Stimulated activated naive CD8-positive, alpha-beta T cell treated with anti-CD3 and anti-CD28 coated beads, Interleukin-15, Interleukin-2, amounts not matched to agents 100 ng/mL and 50 ng/mL, for 24 hours (primary cell): ENCODE results near the gene GPRC5D.

Experiments used
- H3K27ac Mint-ChIP-seq: one replicate; pipeline ENCODE4 v1.8.0; 2021; ENCODE audit warnings: mild to moderate bottlenecking, mixed read lengths
- H3K27me3 Mint-ChIP-seq: one replicate; pipeline ENCODE4 v1.8.0; 2021; ENCODE audit warnings: mixed read lengths
- H3K36me3 Mint-ChIP-seq: one replicate; pipeline ENCODE4 v1.8.0; 2021; ENCODE audit warnings: low read depth, mixed read lengths
- H3K4me1 Mint-ChIP-seq: one replicate; pipeline ENCODE4 v1.8.0; 2021; ENCODE audit warnings: low read depth, mixed read lengths
- H3K4me3 Mint-ChIP-seq: one replicate; pipeline ENCODE4 v1.8.0; 2021; ENCODE audit warnings: mild to moderate bottlenecking, mixed read lengths
- H3K9me3 Mint-ChIP-seq: one replicate; pipeline ENCODE4 v1.8.0; 2021; ENCODE audit warnings: mixed read lengths

Gene GPRC5D

DNA sequence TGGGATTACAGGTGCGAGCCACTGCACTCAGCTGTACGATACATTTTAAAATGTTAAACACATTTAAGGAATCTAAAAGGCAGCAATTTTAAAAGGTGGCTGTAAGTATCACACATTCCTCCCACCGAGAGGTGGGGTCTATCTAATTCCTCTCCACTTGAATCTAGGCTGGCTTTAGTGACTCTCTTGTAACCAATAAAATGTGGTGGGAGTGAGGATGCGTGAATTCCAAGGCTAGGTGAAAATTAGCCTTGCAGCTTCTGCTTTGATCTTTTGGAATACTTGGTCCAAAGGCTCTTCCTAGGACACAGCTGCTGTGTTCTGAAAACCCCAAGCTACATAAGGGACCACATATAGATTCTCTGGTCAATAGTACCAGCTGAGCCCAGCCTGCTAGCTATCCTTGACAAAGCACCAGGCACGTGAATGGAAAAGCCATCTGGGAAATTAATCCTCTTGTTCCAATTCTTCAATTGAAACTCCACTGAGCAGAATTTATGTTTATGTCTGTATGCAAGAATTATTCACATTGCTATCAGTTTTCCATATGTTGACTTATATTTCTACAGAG, 8.8 kb upstream of the GPRC5D start:
- H3K36me3 Mint-ChIP-seq = no peaks in the 10 kb centered on the region
- peaks cover 5% of the 10 kb centered on the region for H3K4me1 Mint-ChIP-seq
- no peak overlapping the region for H3K4me3 Mint-ChIP-seq
- H3K27ac Mint-ChIP-seq = no peak overlapping the region
- peaks cover 4% of the 10 kb centered on the region for H3K27me3 Mint-ChIP-seq
- no peaks in the 10 kb centered on the region for H3K9me3 Mint-ChIP-seq

DNA sequence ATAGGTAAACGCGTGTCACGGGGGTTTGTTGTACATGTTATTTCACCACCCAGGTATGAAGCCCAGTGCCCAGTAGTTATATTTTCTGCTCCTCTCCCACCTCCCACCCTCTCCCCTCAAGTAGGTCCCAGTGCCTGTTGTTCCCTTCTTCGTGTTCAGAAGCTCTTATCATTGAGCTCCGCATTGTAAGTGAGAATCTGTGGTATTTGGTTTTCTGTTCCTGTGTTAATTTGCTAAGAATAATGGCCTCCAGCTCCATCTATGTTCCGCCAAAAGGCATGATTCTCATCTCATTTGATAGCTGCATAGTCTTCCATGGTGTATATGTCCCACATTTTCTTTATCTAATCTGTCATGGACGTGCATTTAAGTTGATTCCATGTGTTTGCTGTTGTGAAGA, 6.9 kb upstream of the GPRC5D start:
- no peak overlapping the region for H3K27ac Mint-ChIP-seq
- H3K4me1 Mint-ChIP-seq = no peaks in the 10 kb centered on the region
- no peaks in the 10 kb centered on the region for H3K9me3 Mint-ChIP-seq
- H3K36me3 Mint-ChIP-seq = no peaks in the 10 kb centered on the region
- no peak overlapping the region for H3K4me3 Mint-ChIP-seq
- H3K27me3 Mint-ChIP-seq = peaks cover 4% of the 10 kb centered on the region

DNA sequence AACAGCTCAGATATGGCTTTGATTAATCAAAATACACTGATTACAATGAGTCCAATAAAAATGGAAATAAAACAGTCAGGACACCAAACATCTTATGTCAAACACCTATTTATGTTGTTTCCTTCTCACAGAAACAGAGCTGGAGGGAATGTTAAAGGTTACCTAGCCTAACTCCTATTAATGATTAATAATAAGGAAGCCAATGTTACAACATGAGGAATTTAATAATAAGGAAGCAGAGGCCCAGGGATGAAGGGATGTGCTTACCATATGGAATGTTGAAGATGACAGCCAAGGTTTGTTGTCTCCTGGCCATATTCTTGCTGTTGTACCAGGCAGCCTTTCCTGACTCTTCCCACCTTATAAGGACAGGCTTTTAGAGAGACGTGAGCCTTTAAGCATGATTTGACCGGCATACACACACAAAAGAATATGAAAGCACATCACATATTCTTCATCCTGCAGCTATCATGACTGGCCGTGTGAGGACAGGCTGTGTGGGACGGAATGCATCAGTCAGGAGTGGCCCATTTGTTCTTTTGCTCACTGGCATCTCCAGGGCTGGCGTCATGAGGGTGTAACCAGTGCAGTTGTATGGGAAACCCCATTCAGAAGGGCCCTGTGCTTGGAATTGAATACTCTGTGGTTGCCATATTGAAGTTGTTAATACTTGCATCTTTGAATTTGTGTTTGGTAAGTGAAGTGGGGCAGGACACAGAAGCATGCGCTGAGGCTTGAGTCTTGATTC, 3.1 kb upstream of the GPRC5D start:
- Mint-ChIP-seq H3K27me3 (peaks cover 7% of the 10 kb centered on the region), H3K27ac (no peak overlapping the region), H3K36me3 (no peaks in the 10 kb centered on the region), H3K9me3 (no peaks in the 10 kb centered on the region), H3K4me3 (no peak overlapping the region), H3K4me1 (no peaks in the 10 kb centered on the region)

DNA sequence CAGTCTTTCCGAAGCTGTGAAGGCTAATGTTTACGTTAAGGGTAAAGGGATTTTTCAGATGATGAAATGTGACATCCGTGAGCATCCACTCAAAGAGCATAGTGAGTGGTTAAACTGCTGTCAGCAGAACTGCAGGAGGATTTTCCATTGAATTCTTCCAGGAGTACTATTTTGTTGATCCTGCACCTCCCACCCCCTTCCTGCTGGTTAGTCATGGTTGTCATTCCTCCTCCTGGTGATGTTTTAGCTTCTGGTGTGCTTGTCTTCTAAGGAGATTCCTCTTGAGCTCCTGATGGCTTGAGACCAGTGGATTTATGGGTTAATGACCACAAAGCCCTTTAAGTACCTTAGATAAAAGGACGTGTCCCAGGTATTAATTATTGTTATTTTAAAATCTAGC, 2.4 kb upstream of the GPRC5D start:
- Mint-ChIP-seq H3K4me1 (no peaks in the 10 kb centered on the region), H3K27ac (no peak overlapping the region), H3K9me3 (no peaks in the 10 kb centered on the region), H3K4me3 (no peak overlapping the region), H3K36me3 (no peaks in the 10 kb centered on the region), H3K27me3 (peaks cover 9% of the 10 kb centered on the region)

DNA sequence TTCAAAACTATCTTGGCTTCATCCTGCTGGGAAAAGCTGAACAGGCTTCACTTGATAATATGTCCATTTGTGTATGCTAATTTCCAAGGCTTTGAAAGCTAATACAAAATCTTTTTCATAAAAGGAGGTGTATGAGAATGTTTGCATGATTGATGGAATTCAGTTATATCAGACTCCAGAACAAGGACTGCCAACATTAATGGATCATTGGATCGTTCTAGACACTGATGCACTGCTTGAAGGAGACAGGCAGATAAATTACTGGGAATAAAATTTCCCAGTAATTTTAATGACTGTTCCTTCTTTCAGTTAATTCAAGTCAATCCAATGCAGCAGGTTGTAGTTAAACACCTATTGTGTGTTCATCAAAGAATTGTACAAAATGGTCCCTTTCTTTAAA, 466 bp downstream of the GPRC5D start:
- Mint-ChIP-seq H3K27ac (no peak overlapping the region), H3K27me3 (peaks cover 6% of the 10 kb centered on the region), H3K9me3 (no peaks in the 10 kb centered on the region), H3K4me1 (peaks cover 7% of the 10 kb centered on the region), H3K4me3 (no peak overlapping the region), H3K36me3 (no peaks in the 10 kb centered on the region)

DNA sequence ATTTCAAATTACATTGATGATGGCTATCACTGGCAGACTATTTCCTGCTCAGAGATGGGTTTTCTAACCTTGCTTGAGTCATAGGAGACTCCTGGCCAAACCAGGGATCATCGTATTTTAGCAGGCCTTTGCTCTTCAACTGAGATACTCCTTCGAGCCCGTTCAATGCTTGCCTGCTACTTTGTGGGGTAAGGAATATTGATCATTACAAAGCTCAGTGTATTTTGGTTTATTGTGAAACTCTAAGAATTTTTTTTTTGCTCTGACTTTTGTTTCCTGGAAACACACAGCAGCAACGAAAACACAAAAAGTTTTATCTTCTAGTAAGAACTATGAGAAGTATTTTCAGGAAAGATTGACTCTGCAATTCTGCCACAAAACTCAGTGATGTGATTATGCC, 4.1 kb downstream of the GPRC5D start:
- H3K9me3 Mint-ChIP-seq = no peaks in the 10 kb centered on the region
- H3K4me1 Mint-ChIP-seq = peaks cover 7% of the 10 kb centered on the region
- no peak overlapping the region for H3K4me3 Mint-ChIP-seq
- H3K27me3 Mint-ChIP-seq = peaks cover 6% of the 10 kb centered on the region
- H3K36me3 Mint-ChIP-seq = no peaks in the 10 kb centered on the region
- H3K27ac Mint-ChIP-seq = no peak overlapping the region

DNA sequence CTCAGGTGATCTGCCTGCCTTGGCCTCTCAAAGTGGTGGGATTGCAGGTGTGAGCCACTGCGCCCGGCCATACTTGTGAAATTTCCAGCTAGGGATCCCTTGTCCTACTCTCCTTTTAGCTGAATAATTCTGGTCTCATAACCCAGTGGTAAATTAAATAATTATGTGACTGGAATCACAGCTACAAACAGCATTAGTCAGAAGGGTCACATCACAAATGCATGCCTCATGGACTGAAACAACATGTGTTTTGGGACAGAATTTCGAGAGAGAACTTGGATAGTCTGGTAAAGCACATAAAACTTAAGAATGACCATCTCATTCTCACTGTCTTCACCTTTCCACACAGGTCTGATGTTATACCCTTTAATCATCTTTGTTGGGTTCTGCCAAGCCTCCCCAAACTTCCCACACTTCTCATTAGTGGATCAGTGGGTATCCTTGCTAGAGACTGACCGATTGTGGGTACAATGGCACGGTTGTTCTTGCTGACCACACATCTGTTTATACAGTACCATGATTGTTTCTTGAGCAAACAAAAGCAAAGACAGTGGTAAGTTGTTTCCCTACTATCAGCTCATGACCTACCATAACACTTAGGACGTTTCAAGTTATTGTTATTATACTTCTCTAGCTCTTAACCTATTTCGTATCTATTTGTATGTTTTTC, 5.1 kb downstream of the GPRC5D start:
- no peak overlapping the region for H3K4me3 Mint-ChIP-seq

DNA sequence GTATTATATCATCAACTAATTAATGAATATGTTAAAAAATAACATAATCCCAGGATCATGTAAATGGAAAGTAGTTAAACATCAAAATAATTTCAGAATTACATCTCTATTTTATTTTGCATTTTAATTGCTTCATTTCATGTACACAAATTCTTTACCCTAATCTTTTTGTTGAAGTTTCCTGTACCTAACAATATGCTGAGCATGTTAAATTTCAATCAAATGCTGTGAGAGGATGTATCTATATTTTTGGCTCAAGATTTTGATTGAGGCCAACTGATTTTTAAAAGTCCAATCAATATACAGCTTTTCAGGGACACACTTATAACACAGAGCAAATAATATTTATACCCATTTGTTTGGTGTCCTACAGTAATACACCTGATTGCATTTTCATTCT, 6.4 kb downstream of the GPRC5D start:
- H3K27ac Mint-ChIP-seq = no peak overlapping the region
- peaks cover 7% of the 10 kb centered on the region for H3K4me1 Mint-ChIP-seq
- peaks cover 6% of the 10 kb centered on the region for H3K27me3 Mint-ChIP-seq
- H3K36me3 Mint-ChIP-seq = no peaks in the 10 kb centered on the region
- H3K4me3 Mint-ChIP-seq = no peak overlapping the region
- no peaks in the 10 kb centered on the region for H3K9me3 Mint-ChIP-seq

More for the DNA sequence above, 5.1 kb downstream of the GPRC5D start:
- Mint-ChIP-seq H3K9me3 (no peaks in the 10 kb centered on the region), H3K27ac (no peak overlapping the region), H3K4me1 (peaks cover 7% of the 10 kb centered on the region), H3K27me3 (peaks cover 6% of the 10 kb centered on the region), H3K36me3 (no peaks in the 10 kb centered on the region)

DNA sequence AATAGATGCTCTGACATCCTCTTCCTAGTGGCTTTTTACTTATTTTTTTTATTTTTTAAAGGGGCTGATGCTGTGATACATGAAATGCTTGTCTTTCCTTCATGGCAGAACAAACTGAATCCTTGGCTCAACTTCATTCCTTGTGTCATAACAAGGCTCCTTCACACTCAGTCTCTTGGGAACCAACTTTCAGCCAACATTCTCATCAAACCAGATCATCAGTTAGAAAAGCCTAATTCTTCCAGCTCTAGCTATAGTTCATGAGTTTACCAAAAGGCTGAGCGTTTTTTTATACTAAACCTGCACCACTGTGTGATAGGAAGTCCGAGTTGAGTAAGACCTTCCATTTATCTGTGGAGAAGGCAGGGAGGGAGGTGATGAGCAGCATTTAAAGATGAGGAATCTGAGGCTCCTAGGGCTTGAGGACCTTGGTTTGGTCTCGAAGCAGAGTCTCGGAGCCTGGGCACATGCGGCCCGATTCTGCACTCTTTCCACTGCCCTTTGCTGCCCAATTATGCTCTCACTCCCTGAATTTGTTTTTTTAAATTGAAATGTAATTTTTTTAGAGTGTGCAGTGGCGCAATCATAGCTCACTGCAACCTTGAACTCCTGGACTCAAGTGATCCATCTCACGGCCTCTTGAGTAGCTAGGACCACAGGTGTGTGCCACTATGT, 8.2 kb downstream of the GPRC5D start:
- Mint-ChIP-seq H3K9me3 (no peaks in the 10 kb centered on the region), H3K4me3 (no peak overlapping the region), H3K27me3 (peaks cover 2% of the 10 kb centered on the region), H3K36me3 (no peaks in the 10 kb centered on the region), H3K4me1 (peaks cover 7% of the 10 kb centered on the region), H3K27ac (no peak overlapping the region)

DNA sequence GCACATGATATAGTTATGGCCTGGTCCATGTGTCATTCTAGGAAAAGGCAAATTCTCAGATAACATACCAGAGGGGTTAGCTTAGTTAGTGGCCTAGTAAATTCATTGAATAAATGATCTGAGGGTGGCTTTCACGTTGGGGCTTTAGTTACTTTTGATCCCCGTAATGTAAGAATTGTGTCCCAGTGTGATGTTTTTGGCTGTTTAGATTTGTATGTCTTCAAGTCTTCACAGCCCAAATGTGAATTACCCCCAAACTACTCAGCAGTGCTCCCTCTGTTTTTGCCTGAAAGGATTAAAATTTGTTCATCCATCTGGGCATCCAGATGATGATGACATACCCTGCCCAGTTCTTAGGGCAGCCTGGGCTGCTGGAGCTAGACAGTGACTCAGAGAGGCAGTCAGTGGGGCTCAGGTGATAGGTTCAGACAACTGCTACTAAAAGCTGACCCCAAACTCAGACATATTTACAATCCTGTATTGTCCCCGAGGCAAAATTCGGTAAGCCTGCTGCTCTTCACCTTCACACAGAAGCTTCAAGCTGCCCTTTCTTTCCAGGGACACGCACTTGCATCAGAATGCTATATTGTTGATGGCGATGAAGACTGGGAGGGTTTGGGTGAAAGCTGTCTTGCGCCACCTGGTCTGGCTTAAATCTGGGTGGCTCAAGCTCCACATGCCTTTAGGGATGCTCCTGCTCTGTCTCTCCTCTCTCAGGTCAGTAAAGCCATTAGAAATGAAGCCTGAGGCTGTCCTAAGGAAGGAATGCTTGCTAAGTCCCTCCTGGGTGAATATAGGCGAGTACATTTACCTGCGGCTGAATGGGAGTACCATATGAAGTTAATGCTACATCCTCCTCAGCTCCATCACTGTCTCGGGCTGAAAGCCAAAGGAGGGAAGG, 10.3 kb downstream of the GPRC5D start:
- Mint-ChIP-seq H3K9me3 (no peaks in the 10 kb centered on the region), H3K27me3 (peaks cover 6% of the 10 kb centered on the region), H3K4me1 (no peaks in the 10 kb centered on the region), H3K36me3 (no peaks in the 10 kb centered on the region), H3K27ac (no peak overlapping the region), H3K4me3 (no peak overlapping the region)

DNA sequence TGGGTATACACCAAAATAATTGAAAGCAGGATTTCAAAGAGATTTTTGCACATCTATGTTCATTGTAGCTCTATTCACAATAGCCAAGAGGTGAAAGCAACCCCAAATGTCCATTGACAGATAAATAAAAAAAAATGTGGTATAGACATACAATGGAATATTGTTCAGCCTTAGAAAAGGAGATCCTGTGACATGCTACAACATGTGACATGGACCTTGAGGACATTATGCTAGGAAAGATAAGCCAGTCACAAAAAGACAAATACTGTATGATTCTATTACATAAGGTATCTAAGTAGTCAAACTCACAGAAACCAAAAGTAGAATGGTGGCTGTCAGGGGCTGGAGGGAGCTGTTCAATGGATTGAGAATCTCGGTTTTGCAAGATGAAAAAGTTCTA, 12.1 kb downstream of the GPRC5D start:
- no peaks in the 10 kb centered on the region for H3K4me1 Mint-ChIP-seq
- H3K27me3 Mint-ChIP-seq = peaks cover 5% of the 10 kb centered on the region
- H3K9me3 Mint-ChIP-seq = no peaks in the 10 kb centered on the region
- H3K4me3 Mint-ChIP-seq = no peak overlapping the region
- H3K27ac Mint-ChIP-seq = no peak overlapping the region
- H3K36me3 Mint-ChIP-seq = no peaks in the 10 kb centered on the region

DNA sequence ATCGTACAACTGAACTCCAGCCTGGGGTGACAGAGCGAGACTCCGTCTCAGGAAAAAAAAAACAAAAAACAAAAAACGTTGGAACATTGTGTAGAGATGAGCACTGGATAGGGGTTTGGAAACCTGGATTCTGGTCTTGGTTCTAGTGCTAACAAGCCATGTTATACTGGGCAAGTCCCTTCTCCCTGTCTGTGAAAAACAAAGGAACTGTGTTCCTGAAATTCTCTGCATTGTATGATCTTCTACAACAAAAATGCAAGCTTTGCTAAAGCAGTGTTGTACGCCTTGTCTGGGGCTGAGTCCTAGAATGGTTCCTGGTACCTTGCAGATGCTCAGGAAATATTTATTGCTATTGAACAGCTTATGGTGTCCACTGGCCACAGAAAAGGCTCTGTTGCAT, 13.4 kb downstream of the GPRC5D start:
- Mint-ChIP-seq H3K27ac (no peak overlapping the region), H3K4me1 (no peaks in the 10 kb centered on the region), H3K27me3 (peaks cover 4% of the 10 kb centered on the region), H3K9me3 (no peaks in the 10 kb centered on the region), H3K4me3 (no peak overlapping the region), H3K36me3 (no peaks in the 10 kb centered on the region)

DNA sequence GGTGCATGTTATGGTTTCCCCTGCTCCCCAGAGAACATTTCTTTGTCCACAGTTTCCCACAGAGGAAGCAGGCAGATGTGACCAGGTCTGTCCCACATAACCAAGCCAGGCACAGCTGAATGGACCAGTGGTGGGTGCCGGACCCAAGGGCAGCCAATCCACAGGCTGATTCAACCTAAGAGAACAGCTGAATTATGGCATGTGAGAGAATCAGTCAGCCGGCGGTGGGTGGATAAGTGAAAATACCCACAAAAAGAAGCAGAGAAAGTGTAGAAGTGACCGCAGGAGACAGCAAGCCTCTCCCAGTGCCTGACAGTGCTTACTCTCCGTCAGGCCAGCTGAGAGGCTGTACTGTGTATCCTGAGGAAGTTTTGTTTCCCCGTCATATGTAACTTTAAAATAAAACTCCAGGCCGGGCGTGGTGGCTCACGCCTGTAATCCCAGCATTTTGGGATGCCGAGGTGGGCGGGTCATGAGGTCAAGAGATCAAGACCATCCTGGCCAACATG, 14.9 kb downstream of the GPRC5D start:
- H3K36me3 Mint-ChIP-seq = no peaks in the 10 kb centered on the region
- H3K4me3 Mint-ChIP-seq = no peak overlapping the region
- no peak overlapping the region for H3K27ac Mint-ChIP-seq
- peaks cover 4% of the 10 kb centered on the region for H3K27me3 Mint-ChIP-seq
- H3K9me3 Mint-ChIP-seq = no peaks in the 10 kb centered on the region
- H3K4me1 Mint-ChIP-seq = no peaks in the 10 kb centered on the region

DNA sequence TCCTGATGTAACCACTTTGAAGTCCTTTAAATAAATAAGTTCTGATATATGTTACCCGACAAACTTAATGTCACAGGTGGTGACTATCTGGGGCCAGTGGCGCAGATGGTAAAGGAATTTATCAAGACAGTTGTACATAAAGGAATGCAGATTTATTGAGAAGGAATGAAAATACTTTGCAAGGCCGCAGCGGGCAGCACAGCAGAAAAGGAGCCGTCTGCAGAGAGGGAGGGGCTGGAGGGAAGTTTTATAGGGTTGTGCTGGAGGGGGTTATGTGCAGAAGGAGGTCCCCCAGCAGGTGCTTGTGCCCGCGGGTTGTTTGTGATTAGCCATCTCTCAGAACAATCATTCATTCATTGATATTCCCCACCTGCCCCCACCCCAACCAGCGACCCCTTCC, 17.4 kb downstream of the GPRC5D start:
- no peak overlapping the region for H3K4me3 Mint-ChIP-seq
- H3K36me3 Mint-ChIP-seq = no peaks in the 10 kb centered on the region
- H3K9me3 Mint-ChIP-seq = no peaks in the 10 kb centered on the region
- no peaks in the 10 kb centered on the region for H3K4me1 Mint-ChIP-seq
- H3K27me3 Mint-ChIP-seq = peaks cover 4% of the 10 kb centered on the region
- H3K27ac Mint-ChIP-seq = no peak overlapping the region
